ENCODE data around the gene MEX3D.
"Not testable (repeated sequence)": the region's sequence is repeated elsewhere in the genome, so short reads cannot be mapped to it uniquely, and the experiment has no call there.

Gene MEX3D

DNA sequence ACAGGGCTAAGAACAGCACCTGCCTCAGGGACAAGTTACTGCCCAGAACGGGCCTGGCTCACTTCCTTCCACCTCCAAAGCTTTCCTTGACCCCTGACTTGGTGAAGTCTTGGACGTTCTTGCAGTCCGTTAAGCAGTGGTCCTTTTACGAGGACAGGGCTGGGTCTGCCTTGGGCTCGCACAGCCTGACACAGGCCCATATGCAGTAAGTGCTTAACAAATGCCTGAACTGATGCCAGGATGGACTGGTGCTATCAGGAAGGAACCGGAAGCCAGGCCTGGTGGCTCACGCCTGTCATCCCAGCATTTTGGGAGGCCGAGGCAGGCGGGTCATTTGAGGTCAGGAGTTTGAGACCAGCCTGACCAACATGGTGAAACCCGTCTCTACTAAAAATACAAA, 46.1 kb downstream of the MEX3D start:
- in situ Hi-C loops (cut with MboI; ENCODE audit: low sequenced_read_pairs): no loop called here

DNA sequence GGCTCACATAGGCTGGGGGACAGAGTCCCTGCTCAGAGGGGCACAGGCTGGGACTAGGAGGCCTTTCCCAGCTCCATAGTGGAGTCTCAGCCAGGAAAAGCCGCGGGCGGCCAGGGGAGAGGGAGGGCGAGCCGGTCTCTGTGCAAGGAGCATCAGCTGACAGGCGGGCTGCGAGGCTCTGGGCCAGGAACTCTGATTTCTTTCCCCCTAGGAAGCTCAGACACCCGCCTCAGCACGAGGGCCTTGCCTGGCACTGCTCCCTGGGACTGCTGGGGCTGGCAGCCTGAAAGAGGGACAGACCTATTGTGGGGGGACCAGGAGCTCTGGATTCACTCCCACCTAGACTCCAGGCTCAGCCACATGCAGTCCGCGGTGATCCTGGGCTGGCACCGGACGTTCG, 46.5 kb downstream of the MEX3D start:
- in situ Hi-C loops (cut with MboI; ENCODE audit: low sequenced_read_pairs): no loop called here

DNA sequence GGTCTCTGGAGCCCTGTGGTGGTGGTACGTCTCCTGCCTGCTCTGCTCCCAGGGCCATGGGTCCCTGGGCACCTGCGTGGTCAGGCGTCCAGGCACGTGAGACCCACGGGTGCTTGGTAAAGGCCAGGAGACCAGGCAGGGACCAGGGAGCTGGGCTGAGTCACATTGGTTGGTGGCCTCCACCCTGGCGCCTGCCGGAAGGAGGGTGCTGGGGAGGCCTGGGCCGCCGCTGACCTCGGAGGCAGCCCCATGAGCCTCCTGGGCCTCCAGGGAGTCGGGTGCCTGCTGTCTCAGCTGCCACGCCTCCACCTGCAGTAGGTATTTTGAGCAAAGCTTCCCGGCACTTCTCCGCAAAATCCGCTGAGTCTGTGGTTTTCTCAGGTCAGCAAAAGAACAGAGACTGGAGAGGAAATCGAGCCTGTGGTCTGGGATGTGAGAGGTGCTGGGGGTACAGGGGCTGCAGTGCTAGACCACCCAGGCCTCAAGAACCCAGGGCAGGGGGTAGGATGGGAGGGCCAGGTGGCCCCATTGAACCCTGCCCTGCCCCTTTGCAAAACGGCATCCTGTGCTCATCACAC, 47.8 kb downstream of the MEX3D start:
- in situ Hi-C loops (cut with MboI; ENCODE audit: low sequenced_read_pairs): no loop called here

DNA sequence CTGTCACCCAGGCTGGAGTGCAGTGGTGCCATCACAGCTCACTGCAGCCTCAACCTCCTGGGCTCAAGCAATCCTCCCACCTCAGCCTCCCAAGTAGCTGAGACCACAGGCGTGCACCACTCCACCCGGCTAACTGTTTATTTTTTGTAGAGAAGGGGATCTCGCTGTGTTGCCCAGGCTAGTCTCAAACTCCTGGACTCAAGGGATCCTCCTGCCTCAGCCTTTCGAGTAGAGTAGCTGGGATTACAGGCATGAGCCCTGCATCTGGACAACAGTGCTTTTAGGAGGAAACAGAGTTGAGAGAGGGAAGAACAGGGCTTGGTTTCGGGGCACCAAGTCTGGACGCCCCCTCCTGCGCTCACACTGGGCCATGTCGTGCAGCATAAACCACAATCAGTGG, 48.3 kb downstream of the MEX3D start:
- in situ Hi-C loops (cut with MboI; ENCODE audit: low sequenced_read_pairs): not testable (repeated sequence)

DNA sequence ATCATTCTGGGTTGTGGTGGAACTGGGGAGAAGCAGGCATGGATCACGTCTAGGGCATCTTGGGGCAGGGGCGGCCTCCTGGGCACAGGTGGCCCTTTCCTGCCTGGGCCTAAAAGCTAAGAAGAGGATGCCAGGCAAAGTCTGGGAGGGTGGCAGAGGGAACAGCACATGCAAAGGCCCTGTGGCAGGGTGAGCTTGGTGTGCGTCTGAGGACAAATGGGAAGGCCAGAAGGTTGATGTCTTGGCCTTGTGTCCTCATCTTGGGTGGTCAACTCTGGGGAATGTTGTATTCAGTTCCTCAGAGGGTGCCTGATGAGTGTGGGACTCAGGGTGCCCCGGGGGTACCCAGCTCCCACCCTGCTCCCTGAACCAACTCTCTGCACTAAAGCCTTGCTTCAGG, 49.7 kb downstream of the MEX3D start:
- in situ Hi-C loops (cut with MboI; ENCODE audit: low sequenced_read_pairs): no loop called here

DNA sequence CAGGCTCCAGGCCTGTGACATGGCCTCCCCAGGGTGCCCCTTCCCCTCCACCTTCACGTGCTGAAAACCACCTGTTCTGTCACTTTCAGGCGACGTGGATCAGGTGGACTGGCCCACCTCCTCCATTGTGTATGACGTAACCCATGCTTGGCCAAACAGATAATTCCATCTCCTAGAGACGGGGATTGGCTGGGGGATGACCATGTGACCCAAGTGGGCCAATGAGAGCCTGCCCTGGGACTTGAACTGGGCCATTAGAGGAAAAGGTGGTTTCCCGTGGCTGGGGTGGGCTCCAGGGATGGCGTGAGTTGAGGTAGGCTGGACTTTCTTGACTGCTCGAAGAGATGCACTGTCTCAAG, 51.8 kb downstream of the MEX3D start:
- in situ Hi-C loops (cut with MboI; ENCODE audit: low sequenced_read_pairs): no loop called here

DNA sequence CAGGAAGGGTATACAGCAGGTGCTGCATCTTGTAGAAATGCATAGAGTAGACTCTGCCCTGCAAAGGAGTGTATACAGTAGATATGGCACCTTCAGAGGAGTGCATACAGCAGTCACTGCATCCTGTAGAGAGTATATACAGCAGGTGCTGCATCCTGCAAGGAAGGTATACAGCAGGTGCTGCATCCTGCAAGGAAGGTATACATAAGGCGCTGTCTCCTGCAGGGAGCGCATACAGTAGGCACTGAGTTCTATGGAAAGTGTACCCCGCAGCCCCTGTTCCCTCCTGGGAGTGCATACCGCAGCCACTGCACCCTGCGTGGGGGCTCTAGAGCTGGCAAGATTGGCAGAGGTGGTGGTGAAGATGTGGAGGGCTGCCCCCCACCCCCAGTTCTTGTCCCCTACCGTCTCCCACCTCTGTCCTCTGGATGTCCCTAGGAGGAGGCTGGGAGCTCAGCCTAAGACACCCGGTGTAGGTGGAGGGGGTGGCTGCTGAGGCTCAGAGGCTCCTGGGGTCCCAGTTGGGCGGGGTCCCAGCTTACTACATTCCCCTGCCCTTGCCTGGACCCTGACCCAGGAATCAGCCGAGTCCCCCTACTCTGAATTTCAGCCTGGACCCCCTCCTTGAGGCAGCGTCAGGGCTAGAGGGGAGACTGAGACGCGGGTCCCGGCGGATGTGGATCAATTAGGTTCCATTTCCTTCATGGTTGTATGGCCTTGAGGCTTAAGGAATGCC, 53.0 kb downstream of the MEX3D start:
- in situ Hi-C loops (cut with MboI; ENCODE audit: low sequenced_read_pairs): no loop called here

DNA sequence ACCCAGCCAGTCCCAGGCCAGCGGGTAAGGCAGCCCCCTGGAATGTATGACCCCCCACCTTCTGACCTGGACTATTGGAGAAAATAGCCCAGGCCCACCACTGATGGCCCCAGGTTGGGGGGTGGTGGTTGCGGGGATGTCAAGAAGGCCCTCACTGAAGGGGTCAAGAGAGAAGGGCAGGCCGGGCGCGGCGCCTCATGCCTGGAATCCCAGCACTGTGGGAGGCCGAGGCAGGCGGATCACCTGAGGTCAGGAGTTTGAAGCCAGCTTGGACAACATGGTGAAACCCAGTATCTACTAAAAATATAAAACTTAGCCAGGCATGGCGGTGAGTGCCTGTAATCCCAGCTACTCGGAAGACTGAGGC, 53.8 kb downstream of the MEX3D start:
- in situ Hi-C loops (cut with MboI; ENCODE audit: low sequenced_read_pairs): no loop called here

DNA sequence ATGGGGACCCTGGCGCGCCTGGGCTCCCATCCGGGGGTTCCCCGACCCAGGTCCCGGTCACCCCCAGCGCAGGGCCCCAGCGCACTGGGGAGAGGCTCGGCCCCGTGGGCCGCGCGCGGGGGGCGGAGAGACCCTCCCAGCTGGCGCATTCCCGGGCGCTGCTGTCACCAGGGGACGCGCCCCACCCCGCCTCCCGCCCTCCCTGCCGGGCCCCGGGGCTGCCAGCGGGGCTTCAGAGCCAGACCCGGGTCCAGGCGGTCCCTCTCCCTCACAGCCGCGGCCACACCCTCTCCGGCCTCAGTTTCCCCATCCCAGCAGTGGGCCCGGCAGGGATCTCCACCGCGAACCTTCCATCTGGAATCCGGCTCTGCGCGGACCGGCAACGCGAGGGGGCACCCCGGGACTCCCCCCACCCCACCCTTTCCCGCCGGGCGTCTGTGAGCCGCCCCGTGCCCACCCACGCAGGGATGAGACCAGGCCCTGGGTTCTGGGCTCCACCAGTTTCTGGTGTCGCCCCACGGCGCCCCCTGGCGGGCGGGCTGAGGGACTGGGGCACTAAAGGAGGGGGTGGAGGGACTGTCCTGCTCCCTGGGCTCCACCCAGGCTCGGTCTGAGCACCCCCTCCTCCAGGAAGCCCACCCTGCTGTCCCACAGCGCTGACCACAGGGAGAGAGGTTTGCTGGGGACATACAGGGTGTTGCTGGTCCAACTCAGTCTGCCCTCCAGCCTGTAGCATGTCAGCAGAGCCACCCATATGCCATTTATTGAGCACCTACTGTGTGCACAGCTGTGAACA, 54.4 kb downstream of the MEX3D start:
- in situ Hi-C loops (cut with MboI; ENCODE audit: low sequenced_read_pairs): no loop called here

DNA sequence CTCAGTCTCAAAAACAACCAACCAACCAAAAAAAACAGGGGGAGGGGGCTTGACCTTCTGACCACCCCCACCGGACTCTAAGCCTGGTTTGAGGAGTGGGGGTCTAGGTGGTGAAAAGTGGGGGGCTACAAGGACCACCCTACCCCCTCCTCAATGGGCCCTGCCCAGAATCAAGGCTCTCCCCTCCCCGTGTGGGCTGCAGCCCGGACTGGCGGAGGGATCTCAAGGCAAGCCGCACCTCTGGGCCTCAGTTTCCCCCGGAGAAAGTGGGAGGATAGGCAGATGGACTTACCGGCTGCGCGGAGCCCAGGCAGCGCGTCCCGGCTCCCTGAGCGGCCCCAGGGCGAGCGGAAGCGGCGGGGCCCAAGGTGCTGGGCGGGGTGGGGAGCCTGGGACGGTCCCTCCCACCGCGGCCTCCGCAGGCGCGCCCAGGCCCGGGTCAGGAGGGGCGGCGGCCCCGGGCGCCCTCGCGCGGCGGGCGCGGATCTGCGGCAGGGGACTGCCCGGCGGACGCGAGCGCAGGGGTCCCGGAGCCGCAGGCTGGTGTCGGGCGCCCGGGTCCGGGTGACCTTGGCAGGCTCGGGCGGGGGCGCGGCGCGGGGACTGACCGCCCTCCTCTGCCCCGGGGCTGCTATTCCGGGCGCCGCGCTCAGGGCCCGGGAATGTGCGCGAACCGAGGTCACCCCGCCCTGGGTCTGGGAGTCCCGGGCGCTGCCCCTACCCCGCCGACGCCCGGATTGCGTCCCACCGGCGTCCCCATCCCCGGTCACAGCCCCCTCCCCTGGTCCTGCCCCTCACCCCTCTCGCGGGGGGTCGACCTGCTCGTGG, 55.2 kb downstream of the MEX3D start, which contains the start of gene ADAMTSL5:
Gene ADAMTSL5, minus strand, starts transcription at position 349 of the 828 bp plus-strand sequence. CDS start 2,076 bp downstream, outside the sequence.
- in situ Hi-C loops (cut with MboI; ENCODE audit: low sequenced_read_pairs): no loop called here

DNA sequence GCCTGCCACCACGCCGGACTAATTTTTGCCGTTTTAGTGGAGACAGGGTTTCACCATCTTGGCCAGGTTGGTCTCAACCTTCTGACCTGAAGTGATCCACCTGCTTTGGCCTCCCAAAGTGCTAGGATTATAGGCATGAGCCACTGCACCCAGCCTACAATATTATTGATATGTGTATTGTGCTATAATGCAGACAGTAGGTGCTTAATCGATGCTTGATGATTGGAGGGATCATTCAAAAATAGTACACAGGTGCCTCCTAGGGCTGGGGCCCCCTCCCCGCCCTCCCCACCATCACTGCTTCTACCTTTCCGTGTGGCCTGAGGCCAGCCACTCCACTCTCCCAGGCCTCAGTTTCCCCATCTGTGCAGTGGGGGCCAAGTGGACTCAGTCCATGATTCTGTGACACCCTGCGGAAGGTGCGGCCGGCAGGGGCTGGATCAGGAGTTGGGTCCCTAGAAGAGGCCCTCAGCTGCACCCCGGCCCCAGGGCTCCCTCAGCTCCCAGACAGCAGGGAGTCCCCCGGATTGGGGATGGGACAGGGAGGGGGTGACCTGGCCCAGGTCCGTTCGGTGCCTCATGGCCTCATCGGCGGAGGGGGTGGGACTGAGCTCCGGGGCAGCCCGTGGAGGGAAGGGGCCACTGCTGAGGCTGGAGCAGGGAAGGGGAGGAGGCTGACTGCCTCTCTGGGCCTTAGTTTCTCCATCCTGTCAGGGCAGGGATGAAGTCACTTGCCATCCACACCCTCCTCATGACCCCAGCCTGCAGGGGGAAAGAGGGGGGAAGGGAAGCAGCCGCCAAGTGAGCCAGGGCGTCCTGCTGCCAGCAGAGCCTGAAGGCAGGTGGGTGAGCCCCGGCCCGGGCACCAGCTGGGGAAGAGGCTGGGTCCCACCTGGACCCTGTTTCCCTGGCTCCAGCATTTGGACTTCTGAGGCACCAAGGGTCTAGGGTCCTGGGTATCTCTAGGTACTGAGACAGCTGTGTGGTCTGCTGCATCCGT, 56.5 kb downstream of the MEX3D start:
- in situ Hi-C loops (cut with MboI; ENCODE audit: low sequenced_read_pairs): no loop called here

DNA sequence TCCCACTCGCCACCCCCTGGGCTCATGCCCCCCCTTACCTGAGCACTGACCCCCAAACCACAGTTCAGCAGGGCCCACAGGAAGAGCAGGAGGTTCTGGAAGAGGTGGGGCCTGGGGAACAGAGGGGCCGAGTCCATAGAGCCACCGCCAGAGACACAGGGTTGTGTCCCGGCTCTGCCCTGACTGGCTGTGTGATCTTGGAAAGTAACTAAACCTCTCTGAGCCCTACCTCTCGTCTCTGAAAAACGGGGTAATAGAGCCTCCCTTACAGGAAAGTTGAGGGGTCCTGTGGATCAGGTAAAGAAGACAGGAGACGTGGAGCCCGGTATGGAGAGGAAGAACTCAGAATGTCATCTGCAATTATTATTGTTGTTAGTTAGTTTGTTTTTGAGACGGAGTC, 57.3 kb downstream of the MEX3D start:
- in situ Hi-C loops (cut with MboI; ENCODE audit: low sequenced_read_pairs): no loop called here

DNA sequence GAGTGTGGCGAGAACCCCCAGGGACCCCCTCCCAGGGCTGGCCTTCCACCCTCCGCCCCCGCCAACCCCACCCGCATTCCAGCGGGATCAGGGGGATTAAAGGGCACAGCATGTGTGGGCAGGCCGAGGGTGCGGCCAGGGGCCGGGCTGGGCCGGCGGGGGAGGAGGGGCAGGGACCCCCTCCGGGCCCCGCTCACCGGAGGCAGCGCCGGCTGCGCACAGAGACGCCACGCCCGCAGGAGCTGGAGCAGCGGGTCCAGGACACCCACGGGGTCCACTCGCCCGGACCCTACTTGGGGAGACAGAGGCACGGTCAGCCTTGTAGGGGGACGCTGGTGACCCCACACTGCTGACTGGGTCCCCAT, 57.7 kb downstream of the MEX3D start:
- in situ Hi-C loops (cut with MboI; ENCODE audit: low sequenced_read_pairs): no loop called here

DNA sequence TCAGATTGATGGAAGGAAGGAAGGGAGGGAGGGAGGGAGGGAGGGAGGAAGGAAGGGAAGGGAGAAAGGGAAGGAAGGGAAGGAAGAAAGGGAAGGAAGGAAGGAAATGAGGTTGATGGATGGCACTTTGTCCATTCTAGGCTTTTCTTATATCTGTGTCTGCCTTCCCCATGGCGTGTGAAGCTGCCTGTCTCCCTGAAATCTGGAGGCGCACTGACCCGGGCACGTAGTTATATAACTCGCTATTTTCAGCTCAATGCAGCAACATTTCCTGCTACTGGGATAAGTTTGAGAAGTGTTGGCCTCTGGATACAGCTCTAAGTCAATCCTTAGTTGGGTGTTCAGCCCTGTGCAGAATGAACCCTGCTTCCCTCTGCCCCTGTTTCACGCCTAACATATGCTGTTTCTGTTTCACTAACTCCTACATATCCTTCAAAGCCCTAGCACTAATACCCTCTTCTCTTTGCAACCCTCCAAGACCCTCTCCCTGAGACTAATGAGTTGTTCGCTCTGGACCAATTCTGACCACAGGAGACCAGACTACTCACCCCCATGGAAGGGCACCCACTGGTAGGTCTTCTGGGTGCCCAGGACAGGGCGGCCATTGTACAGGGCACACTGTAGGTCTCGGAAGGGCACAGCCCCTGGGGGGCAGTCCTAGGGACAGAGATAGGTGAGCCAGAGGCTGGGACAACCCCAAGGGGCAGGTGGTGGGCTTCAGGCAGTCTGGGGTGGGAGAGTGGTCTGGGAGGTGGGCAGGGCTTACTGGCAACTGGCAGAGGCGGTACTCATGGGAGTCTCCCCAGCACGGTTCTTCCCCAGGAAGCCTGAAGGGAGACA, 58.3 kb downstream of the MEX3D start:
- in situ Hi-C loops (cut with MboI; ENCODE audit: low sequenced_read_pairs): no loop called here

DNA sequence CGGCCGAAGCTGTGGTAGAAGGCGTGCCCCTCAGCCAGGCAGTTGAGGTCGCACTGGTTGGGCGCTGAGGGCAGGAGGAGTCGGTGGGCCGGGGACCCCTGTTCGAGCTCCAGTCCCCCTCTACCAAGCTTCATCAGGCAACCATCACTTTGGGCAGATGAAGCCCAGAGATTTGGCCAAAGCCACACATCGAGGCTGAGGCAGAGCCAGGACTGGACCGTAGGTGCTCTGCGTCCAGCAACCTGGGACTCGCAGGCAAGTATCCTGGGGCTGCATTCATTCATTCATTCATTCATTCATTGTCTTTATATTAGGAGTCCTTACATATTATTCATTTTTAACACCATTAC, 59.6 kb downstream of the MEX3D start:
- in situ Hi-C loops (cut with MboI; ENCODE audit: low sequenced_read_pairs): no loop called here

DNA sequence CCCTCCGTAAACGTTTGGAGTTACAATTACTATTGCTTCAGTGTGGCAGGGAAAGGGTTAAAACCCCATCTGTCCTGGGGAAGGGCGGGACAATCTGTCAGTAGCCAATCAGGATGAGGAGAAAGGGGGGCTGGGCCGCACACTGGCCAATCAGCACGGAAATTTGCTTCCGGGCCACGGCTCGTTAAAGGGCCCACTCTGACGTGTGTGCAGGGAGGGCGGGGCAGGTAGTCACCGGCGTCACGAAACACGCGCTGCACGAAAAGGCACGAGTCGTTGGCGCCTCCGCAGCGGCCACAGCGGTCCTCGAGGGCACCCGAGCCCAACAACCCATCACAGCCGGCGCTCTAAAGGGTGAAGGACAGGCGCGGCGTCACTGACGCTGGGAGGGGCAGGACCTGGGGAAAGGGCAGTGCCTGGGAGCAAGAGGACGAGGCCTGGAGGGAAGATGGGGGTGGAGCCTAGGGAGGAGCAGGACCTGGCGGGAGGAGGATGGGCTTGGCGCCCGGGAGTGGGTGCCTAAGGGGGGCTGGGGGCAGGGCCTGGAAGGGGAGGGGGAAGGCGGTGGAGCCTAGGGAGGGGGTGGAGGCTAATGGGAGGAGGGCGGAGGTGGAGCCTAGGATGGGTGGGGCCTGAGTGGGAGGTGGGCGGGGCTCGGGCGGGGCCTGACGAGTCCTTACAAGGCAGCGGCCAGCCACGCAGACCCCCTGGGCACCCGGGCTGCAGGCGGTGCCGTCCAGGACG, 60.2 kb downstream of the MEX3D start:
- in situ Hi-C loops (cut with MboI; ENCODE audit: low sequenced_read_pairs): no loop called here

DNA sequence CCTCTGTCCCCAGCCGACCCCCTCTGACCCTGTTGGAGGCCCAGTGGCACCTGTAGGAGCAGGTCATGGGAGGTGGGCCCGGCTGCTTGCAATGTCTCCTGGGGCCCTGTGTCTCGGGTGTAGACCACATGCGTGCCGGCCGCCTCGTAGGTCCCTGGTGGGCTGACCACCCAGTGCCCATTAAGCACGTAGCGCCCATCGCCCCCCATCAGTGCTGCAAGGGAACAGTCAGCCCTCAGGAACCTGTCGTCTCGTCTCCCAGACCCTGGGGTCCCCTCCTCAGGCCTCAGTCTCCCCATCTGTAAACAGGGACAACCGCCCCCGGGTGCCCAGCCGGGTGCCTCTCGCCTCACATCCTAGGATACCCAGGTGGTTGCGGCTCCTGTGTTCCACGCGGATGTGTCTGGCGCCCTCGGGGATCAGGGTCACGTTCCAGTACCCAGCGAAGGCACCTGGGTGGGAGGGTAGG, 60.9 kb downstream of the MEX3D start:
- in situ Hi-C loops (cut with MboI; ENCODE audit: low sequenced_read_pairs): no loop called here
